Left lung (tissue), 10 donors: ENCODE data around the gene PIM3. TPM values are rescaled to one million over a fixed set of nuclear protein-coding genes. Genes with fewer than 3 reads are reported as not detected.

Experiments used
- ATAC-seq: fragments of 200-7000 bp; cut with Tn5 transposase; one replicate; pipeline ENCODE4 v1.9.1; 2020; ENCODE audit warnings: moderate library complexity
- DNase-seq, 4 donors: peaks; one replicate each; pipeline ENCODE4 v3.0.0-alpha.2; 2013 to 2020
- H3K27ac ChIP-seq, 2 donors: fragments of 200-600 bp; sonication (generic) in 1 of 2; one replicate each; pipeline versions ENCODE4 v1.5.0 to v1.8.0; 2020 to 2021
- H3K27me3 ChIP-seq, 2 donors: fragments of 200-600 bp; sonication (generic) in 1 of 2; one replicate each; pipeline versions ENCODE4 v1.5.0 to v1.8.0; 2020 to 2021
- H3K36me3 ChIP-seq, 2 donors: fragments of 200-600 bp; sonication (generic) in 1 of 2; one replicate each; pipeline versions ENCODE4 v1.5.0 to v1.8.0; 2020 to 2021
- H3K4me1 ChIP-seq, 2 donors: fragments of 200-600 bp; one replicate each; pipeline ENCODE4 v1.8.0; 2021
- H3K4me3 ChIP-seq, 2 donors: fragments of 200-600 bp; sonication (generic) in 1 of 2; one replicate each; pipeline versions ENCODE4 v1.5.0 to v1.8.0; 2020 to 2021; ENCODE audit warnings: mild to moderate bottlenecking in 1 of 2
- H3K9me3 ChIP-seq, 2 donors: fragments of 200-600 bp; sonication (generic) in 1 of 2; one replicate each; pipeline versions ENCODE4 v1.5.0 to v1.8.0; 2020 to 2021
- intact Hi-C, 2 donors: fragments of 100-400 bp; cut with DNase I; formaldehyde crosslinking; loops; one replicate each; pipeline versions ENCODE4 v1.11.2 to v1.14.2; 2022
- polyA plus RNA-seq, 6 donors: library from polyadenylated mRNA; unstranded; fragments of 120-200 nt; gene quantifications; one replicate each; pipeline ENCODE4 v1.2.1, GENCODE V29; 2013; ENCODE audit not compliant: insufficient read length in 6 of 6
- total RNA-seq, 2 donors: library from RNA; stranded (reverse); fragmentation: NEBNext Ultra II Directional; extraction: Animal tissue kit (Norgen Biotek cat#: 25700); gene quantifications; one replicate each; pipeline ENCODE4 v1.2.1, GENCODE V29; 2021
- TF ChIP-seq, protein P1 (sequence below), 2 donors: fragments of 200-600 bp; sonication (generic) in 1 of 2; IDR thresholded peaks; one replicate each; pipeline versions ENCODE4 v1.5.0 to v1.8.0; 2021; ENCODE audit warnings: antibody characterized with exemption in 2 of 2
- donor health status: DM: no; HTN: yes; CAD: no.
- donor health status: DM: no; HTN: no; CAD: no.

PIM3 gene
- total and polyA plus RNA-seq, 8 donors: 21.3 to 129 (median 32.1) TPM

GRCh38 chr22:49962012-49962750, 1.6 kb downstream of the PIM3 start:
- intact Hi-C loops: no loop called here
- Histone ChIP-seq H3K9me3 (no peaks in the 10 kb centered on the region), H3K36me3 (peaks cover 0 to 45% of the 10 kb centered on the region in 2 donors), H3K27me3 (no peaks in the 10 kb centered on the region), H3K27ac (peak overlapping the region; percentile 95 to 97), H3K4me3 (peak overlapping the region; percentile 71 to 100), H3K4me1 (peaks cover 35 to 71% of the 10 kb centered on the region in 2 donors)
- peak; percentile 69 to 94 (median 90) for DNase-seq
- TF ChIP-seq, protein P1, sequence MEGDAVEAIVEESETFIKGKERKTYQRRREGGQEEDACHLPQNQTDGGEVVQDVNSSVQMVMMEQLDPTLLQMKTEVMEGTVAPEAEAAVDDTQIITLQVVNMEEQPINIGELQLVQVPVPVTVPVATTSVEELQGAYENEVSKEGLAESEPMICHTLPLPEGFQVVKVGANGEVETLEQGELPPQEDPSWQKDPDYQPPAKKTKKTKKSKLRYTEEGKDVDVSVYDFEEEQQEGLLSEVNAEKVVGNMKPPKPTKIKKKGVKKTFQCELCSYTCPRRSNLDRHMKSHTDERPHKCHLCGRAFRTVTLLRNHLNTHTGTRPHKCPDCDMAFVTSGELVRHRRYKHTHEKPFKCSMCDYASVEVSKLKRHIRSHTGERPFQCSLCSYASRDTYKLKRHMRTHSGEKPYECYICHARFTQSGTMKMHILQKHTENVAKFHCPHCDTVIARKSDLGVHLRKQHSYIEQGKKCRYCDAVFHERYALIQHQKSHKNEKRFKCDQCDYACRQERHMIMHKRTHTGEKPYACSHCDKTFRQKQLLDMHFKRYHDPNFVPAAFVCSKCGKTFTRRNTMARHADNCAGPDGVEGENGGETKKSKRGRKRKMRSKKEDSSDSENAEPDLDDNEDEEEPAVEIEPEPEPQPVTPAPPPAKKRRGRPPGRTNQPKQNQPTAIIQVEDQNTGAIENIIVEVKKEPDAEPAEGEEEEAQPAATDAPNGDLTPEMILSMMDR (IDR thresholded peaks at IDR 0.05): no peak
- peak; percentile 38 for ATAC-seq

DNA sequence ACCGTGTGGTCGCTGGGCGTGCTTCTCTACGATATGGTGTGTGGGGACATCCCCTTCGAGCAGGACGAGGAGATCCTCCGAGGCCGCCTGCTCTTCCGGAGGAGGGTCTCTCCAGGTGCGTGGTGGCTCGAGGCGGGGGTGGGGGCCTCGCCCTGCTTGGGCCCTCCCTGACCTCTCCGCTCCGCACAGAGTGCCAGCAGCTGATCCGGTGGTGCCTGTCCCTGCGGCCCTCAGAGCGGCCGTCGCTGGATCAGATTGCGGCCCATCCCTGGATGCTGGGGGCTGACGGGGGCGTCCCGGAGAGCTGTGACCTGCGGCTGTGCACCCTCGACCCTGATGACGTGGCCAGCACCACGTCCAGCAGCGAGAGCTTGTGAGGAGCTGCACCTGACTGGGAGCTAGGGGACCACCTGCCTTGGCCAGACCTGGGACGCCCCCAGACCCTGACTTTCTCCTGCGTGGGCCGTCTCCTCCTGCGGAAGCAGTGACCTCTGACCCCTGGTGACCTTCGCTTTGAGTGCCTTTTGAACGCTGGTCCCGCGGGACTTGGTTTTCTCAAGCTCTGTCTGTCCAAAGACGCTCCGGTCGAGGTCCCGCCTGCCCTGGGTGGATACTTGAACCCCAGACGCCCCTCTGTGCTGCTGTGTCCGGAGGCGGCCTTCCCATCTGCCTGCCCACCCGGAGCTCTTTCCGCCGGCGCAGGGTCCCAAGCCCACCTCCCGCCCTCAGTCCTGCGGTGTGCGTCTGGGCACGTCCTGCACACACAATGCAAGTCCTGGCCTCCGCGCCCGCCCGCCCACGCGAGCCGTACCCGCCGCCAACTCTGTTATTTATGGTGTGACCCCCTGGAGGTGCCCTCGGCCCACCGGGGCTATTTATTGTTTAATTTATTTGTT, 2.4 kb downstream of the PIM3 start:
- no peaks in the 10 kb centered on the region for H3K27me3 ChIP-seq
- peak in 2 of 4 donors; percentile 47 to 86 for DNase-seq
- TF ChIP-seq, protein P1 (IDR thresholded peaks at IDR 0.05): no peak
- ATAC-seq: no peak
- peak overlapping the region; percentile 71 to 100 for H3K4me3 ChIP-seq
- intact Hi-C loops: no loop called here
- H3K9me3 ChIP-seq: no peaks in the 10 kb centered on the region
- H3K36me3 ChIP-seq: peaks cover 0 to 46% of the 10 kb centered on the region in 2 donors
- H3K4me1 ChIP-seq: peaks cover 39 to 77% of the 10 kb centered on the region in 2 donors
- H3K27ac ChIP-seq: peak overlapping the region; percentile 95 to 97

DNA sequence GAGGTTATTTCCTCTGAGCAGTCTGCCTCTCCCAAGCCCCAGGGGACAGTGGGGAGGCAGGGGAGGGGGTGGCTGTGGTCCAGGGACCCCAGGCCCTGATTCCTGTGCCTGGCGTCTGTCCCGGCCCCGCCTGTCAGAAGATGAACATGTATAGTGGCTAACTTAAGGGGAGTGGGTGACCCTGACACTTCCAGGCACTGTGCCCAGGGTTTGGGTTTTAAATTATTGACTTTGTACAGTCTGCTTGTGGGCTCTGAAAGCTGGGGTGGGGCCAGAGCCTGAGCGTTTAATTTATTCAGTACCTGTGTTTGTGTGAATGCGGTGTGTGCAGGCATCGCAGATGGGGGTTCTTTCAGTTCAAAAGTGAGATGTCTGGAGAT, 3.1 kb downstream of the PIM3 start:
- peaks cover 39 to 77% of the 10 kb centered on the region in 2 donors for H3K4me1 ChIP-seq
- DNase-seq (peak in 1 of 4 donors; percentile 34), ATAC-seq (no peak)
- no peaks in the 10 kb centered on the region for H3K27me3 ChIP-seq
- peak overlapping the region; percentile 71 to 100 for H3K4me3 ChIP-seq
- TF ChIP-seq, protein P1 (IDR thresholded peaks at IDR 0.05): no peak
- peak overlapping the region; percentile 95 to 97 for H3K27ac ChIP-seq
- intact Hi-C loops: no loop called here
- no peaks in the 10 kb centered on the region for H3K9me3 ChIP-seq
- H3K36me3 ChIP-seq: peaks cover 0 to 50% of the 10 kb centered on the region in 2 donors

GRCh38 chr22:49964136-49965090, 3.8 kb downstream of the PIM3 start:
- no peaks in the 10 kb centered on the region for H3K27me3 ChIP-seq
- no peaks in the 10 kb centered on the region for H3K9me3 ChIP-seq
- peaks cover 0 to 50% of the 10 kb centered on the region in 2 donors for H3K36me3 ChIP-seq
- TF ChIP-seq, protein P1 (IDR thresholded peaks at IDR 0.05): no peak
- peaks cover 39 to 77% of the 10 kb centered on the region in 2 donors for H3K4me1 ChIP-seq
- peak overlapping the region; percentile 95 to 97 for H3K27ac ChIP-seq
- ATAC-seq: no peak
- H3K4me3 ChIP-seq: peak overlapping the region; percentile 71 to 100
- peak in 2 of 4 donors; percentile 37 to 74 for DNase-seq
- intact Hi-C loops: no loop called here
